Measurements from ENCODE around the gene TMPRSS4.

Gene TMPRSS4

GRCh38 chr11:118051136-118051610 lies 25.7 kb upstream of the TMPRSS4 start:
- DNase-seq (no peak), ATAC-seq (no peak)
- H3K4me1 Mint-ChIP-seq: peaks cover 65% of the 10 kb centered on the region
- H3K9me3 Mint-ChIP-seq: no peaks in the 10 kb centered on the region
- H3K4me3 Mint-ChIP-seq: no peak overlapping the region
- H3K27me3 Mint-ChIP-seq: no peaks in the 10 kb centered on the region
- H3K27ac Mint-ChIP-seq: peak overlapping the region; percentile 57
- no peaks in the 10 kb centered on the region for H3K36me3 Mint-ChIP-seq (ENCODE audit: low read depth)

- peak; percentile 54 for DNase-seq
- no peaks in the 10 kb centered on the region for H3K36me3 Mint-ChIP-seq (ENCODE audit: low read depth)
- peaks cover 59% of the 10 kb centered on the region for H3K4me1 Mint-ChIP-seq
- ATAC-seq: peak; percentile 89
- no peaks in the 10 kb centered on the region for H3K27me3 Mint-ChIP-seq
- H3K9me3 Mint-ChIP-seq: no peaks in the 10 kb centered on the region
- peak overlapping the region; percentile 57 for H3K27ac Mint-ChIP-seq
- no peak overlapping the region for H3K4me3 Mint-ChIP-seq
These were observed 25.0 kb upstream of the TMPRSS4 start for GRCh38 chr11:118051611-118052461.

DNA sequence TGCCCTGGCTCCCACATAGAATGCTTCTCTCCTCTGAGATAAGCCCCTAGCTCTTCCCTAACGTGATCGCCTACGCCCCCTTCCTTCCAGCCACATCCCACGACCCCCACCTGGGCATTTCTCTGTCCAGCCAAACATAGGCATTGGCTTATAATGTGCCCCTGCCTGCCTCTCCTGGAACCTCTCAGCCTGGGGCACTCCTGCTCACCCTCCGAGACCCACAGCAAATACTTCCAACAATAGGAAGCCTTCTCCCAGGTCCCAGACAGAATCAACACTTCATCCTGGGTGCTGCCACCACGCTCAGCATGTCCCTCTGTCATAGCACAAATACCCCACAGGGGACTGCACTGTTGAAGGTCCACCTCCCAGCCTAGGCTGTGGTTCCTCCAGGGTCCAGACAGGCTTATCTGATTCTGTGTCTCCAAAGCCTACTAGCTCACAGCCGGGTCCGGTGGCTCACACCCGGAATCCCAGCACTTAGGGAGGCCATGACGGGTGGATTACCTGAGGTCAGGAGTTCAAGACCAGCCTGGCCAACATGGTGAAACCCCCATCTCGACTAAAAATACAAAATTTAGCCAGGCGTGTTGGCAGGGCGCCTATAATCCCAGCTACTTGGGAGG lies 24.2 kb upstream of the TMPRSS4 start:
- Mint-ChIP-seq H3K4me3 (peak overlapping the region; percentile 25), H3K36me3 (ENCODE audit: low read depth) (no peaks in the 10 kb centered on the region), H3K4me1 (peaks cover 51% of the 10 kb centered on the region)

DNA sequence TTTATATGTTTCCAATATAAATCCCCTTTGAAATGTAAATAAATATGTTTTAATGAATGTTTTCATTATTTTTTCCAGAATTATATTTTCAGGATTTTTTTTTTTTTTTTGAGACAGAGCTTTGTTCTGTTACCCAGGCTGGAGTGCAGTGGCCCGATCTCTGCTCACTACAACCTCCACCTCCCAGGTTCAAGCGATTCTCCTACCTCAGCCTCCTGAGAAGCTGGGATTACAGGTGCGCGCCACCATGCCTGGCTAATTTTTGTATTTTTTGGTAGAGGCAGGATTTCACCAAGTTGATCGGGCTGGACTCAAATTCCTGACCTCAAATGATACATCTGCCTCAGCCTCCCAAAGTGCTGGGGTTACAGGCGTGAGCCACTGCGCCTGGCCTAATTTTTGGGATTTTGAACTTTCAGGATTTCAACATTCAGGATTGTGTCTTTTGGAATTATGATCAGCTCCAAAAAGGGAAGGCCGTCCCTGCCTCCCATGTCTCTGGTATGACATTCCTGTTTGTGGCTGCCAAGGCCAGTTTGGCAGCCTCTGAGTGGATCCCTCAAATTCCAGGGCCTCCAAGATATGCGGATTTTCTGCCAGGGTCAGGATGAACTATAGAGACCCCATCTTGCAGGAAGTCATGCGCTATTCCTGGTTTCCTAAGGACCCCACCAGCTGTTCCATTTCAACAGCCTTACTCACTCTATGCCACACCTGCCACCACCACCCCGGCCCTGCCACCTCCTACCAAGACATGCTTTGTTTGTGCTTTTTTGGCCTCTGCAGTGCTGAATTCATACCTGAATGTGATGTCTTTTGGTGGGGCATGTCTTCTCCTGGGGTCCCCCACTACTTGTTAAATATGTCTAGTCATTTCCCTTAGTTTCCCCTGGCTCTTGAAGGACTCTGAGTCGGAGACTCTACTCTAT lies 21.9 kb upstream of the TMPRSS4 start:
- Mint-ChIP-seq H3K27ac (no peak overlapping the region), H3K4me3 (no peak overlapping the region), H3K36me3 (ENCODE audit: low read depth) (no peaks in the 10 kb centered on the region), H3K27me3 (peaks cover 4% of the 10 kb centered on the region), H3K4me1 (peaks cover 34% of the 10 kb centered on the region), H3K9me3 (no peaks in the 10 kb centered on the region)
- DNase-seq (no peak), ATAC-seq (no peak)

More for the DNA sequence above, 24.2 kb upstream of the TMPRSS4 start:
- Mint-ChIP-seq H3K27ac (no peak overlapping the region), H3K9me3 (no peaks in the 10 kb centered on the region), H3K27me3 (peaks cover 4% of the 10 kb centered on the region)
- ATAC-seq: no peak
- no peak for DNase-seq

DNA sequence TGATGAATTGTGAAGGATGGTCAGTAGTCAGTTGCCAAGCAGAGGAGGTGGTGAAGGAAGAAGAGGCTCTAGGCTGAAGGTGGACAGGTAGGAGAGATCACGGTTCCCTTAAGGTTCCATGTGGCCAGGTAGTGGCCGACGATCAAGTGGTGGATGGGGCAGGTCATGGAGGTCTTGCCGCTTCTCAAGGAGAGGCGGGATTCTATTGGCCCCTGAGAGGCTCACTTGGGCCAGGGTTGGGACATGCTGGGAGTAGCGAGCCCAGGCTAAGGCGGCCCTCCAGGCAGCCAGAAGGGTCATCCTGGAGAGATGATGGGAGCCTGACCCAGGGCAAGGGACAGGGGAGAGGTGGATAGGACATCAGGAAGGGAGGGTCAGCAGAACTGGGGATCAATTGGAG lies 20.9 kb upstream of the TMPRSS4 start:
- H3K36me3 Mint-ChIP-seq (ENCODE audit: low read depth): no peaks in the 10 kb centered on the region
- no peak overlapping the region for H3K4me3 Mint-ChIP-seq
- ATAC-seq (no peak), DNase-seq (no peak)
- H3K9me3 Mint-ChIP-seq: no peaks in the 10 kb centered on the region
- H3K4me1 Mint-ChIP-seq: peaks cover 25% of the 10 kb centered on the region
- H3K27me3 Mint-ChIP-seq: peaks cover 4% of the 10 kb centered on the region
- H3K27ac Mint-ChIP-seq: no peak overlapping the region

DNA sequence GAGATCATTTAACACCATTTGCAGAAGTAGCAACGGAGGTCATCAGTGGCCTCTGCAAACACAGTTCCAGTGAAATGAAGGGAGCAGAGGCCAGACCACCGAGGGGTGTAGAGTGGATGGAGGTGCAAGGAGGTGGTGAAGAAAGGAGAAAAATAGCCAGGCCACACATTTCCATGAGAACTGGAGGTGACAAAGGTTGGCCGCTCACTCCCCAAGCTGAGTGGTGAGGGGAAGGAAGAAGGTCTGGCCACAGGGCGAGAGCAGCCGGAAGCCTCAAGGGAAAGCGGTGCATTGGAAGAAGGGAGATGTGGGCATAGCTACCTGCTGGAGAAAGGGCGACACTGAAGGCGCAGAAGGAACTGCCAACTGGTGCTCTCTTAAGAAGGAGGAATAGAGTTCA lies 20.1 kb upstream of the TMPRSS4 start:
- Mint-ChIP-seq H3K4me1 (peaks cover 16% of the 10 kb centered on the region), H3K27me3 (peaks cover 4% of the 10 kb centered on the region), H3K4me3 (no peak overlapping the region), H3K27ac (peak overlapping the region; percentile 11), H3K9me3 (no peaks in the 10 kb centered on the region), H3K36me3 (ENCODE audit: low read depth) (no peaks in the 10 kb centered on the region)
- no peak for ATAC-seq
- DNase-seq: no peak

DNA sequence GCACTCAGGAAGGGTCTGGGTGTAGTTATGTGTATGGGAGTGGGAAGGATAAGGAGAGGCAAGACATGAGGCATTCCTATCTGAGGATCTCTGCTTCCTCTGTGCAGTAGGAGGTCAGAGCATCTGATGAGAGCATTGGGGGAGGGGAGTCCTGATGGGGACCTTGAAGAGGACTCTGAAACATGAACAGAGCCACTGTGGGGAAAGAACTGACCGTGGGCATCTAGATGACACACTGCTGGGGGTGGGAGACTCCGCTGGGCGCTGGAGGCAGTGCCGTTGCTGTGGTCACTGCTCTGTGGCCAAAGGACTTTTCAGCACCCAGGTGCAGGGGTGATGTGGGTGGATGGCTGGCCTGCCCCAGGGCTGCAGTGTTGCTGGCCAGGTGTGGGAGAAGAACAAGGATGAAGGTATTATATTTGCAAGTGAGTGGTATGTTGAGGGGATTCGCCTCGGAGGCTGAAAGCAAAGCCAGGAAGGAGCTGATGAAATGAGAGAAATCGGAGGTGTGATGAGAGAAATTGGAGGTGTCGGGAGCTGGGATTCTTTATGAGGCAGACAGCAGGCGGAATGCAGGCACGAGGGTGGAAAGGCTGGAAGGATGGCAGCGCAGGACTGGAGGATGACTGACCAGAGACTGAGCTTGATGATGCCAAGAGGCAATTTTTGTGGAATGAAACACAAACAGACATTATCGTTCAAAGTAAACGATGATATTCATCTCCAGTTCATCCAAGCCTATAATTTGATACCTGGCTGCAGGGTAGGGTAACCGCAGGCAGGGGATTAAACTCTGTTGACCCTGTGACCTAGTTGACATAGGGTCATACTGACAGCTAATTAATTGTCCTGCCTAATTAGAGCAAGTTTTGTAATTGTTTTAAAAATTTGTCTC lies 19.4 kb upstream of the TMPRSS4 start:
- peaks cover 9% of the 10 kb centered on the region for H3K4me1 Mint-ChIP-seq
- H3K27ac Mint-ChIP-seq: no peak overlapping the region
- H3K27me3 Mint-ChIP-seq: peaks cover 4% of the 10 kb centered on the region
- H3K4me3 Mint-ChIP-seq: no peak overlapping the region
- no peaks in the 10 kb centered on the region for H3K36me3 Mint-ChIP-seq (ENCODE audit: low read depth)
- DNase-seq: no peak
- no peaks in the 10 kb centered on the region for H3K9me3 Mint-ChIP-seq
- no peak for ATAC-seq

- no peaks in the 10 kb centered on the region for H3K4me1 Mint-ChIP-seq
- no peaks in the 10 kb centered on the region for H3K9me3 Mint-ChIP-seq
- H3K27ac Mint-ChIP-seq: peak overlapping the region; percentile 23
- peaks cover 4% of the 10 kb centered on the region for H3K27me3 Mint-ChIP-seq
- H3K36me3 Mint-ChIP-seq (ENCODE audit: low read depth): no peaks in the 10 kb centered on the region
- ATAC-seq (no peak), DNase-seq (no peak)
- no peak overlapping the region for H3K4me3 Mint-ChIP-seq
These were observed 18.3 kb upstream of the TMPRSS4 start for GRCh38 chr11:118058311-118059245.

DNA sequence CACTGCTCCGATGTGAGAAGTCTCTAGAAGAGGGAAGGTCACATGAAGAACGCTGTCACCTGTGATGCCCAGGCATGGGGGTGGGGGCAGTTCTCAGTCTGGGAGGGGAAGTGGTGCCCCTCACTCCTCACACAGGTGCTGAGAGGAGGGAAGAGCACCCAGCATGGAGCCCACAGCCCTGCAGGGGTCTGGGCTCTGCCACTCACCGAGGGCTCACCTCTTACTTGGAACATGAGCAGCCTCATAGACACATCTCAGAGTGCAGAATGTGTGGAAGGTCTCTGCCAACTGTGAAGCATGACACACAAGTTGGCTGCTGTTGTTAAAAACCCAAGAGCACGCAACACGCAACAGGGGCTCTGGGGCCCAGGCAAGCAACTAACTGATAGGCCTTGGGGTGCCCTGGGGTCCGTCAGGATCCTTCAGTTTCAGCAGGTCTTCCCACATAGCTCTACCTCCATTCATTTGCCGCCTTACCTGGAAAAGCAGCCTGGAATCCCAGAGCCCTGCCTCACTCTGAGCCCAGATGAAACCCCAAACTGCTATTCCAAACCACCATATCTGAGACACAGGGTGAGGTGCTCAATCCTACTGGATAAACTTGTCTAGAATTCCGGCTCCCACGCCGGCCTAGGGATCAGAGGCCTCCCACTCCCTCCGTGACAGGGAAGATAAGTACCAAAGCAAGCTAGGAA lies 17.5 kb upstream of the TMPRSS4 start:
- Mint-ChIP-seq H3K9me3 (no peaks in the 10 kb centered on the region), H3K4me3 (no peak overlapping the region), H3K27me3 (peaks cover 4% of the 10 kb centered on the region), H3K36me3 (ENCODE audit: low read depth) (no peaks in the 10 kb centered on the region), H3K27ac (peak overlapping the region; percentile 23), H3K4me1 (no peaks in the 10 kb centered on the region)
- DNase-seq (no peak), ATAC-seq (no peak)

- Mint-ChIP-seq H3K36me3 (ENCODE audit: low read depth) (no peaks in the 10 kb centered on the region), H3K9me3 (no peaks in the 10 kb centered on the region), H3K27me3 (peaks cover 4% of the 10 kb centered on the region), H3K27ac (no peak overlapping the region), H3K4me3 (no peak overlapping the region), H3K4me1 (no peaks in the 10 kb centered on the region)
- ATAC-seq (no peak), DNase-seq (no peak)
These were observed 16.7 kb upstream of the TMPRSS4 start for GRCh38 chr11:118060081-118060661.

- Mint-ChIP-seq H3K36me3 (ENCODE audit: low read depth) (no peaks in the 10 kb centered on the region), H3K27ac (no peak overlapping the region), H3K27me3 (peaks cover 4% of the 10 kb centered on the region), H3K9me3 (no peaks in the 10 kb centered on the region), H3K4me3 (no peak overlapping the region), H3K4me1 (no peaks in the 10 kb centered on the region)
- DNase-seq (no peak), ATAC-seq (no peak)
These were observed 16.0 kb upstream of the TMPRSS4 start for GRCh38 chr11:118060869-118061268.

DNA sequence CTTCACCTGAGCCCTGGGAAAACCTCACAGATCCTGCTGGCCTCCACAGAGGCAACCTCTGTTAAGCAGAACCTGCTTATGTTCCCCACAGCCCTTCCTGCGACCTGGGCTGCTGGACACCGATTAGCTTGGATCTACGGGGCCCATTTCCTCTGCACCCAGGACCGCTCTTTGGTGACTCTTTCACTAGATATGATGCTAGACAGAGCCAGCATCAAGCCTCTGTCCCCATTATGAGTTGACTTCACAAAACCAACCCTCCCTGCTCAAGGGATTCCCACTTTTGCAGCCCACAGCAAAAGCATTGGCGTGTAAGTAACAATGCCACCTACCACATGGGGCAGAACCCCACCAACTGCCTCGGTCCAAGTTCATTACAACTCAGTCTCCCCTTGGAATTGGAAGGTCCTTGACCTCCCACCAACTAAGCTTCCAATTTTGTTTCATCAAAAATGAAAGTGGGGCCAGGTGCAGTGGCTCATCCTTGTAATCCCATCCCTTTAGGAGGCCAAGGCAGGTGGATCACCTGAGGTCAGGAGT lies 15.2 kb upstream of the TMPRSS4 start:
- DNase-seq (no peak), ATAC-seq (no peak)
- Mint-ChIP-seq H3K4me1 (no peaks in the 10 kb centered on the region), H3K9me3 (no peaks in the 10 kb centered on the region), H3K27ac (no peak overlapping the region), H3K27me3 (peaks cover 4% of the 10 kb centered on the region), H3K4me3 (no peak overlapping the region), H3K36me3 (ENCODE audit: low read depth) (no peaks in the 10 kb centered on the region)

Data from activated naive CD8-positive, alpha-beta T cell treated with anti-CD3 and anti-CD28 coated beads, Interleukin-2, amount 50 U/mL, for 24 hours (primary cell).